A549 (cell line): Measurements from ENCODE around the gene MYO18A.

Source experiments
- CEBPB ChIP-seq, 2 experiments: fragments of >200 bp in 1 of 2; sonication (Bioruptor Twin) in 1 of 2; formaldehyde crosslinking in 1 of 2; IDR thresholded peaks; 2 replicates each; pipeline ENCODE4 v1.6.1; 2012 to 2016
- CHD2 ChIP-seq: fragments of 150-350 bp; IDR thresholded peaks from 2 replicates; pipeline ENCODE4 v1.6.1; 2014; ENCODE audit warnings: low read length; ENCODE audit not compliant: partially characterized antibody
- HDAC2 ChIP-seq: fragments of 200-600 bp; sonication (generic); IDR thresholded peaks from 2 replicates; pipeline ENCODE4 v1.6.1; 2016
- NFE2L2 ChIP-seq: fragments of 150-350 bp; conservative IDR thresholded peaks from 2 replicates; pipeline ENCODE4 v1.6.1; 2014; ENCODE audit warnings: low read length
- POLR2A ChIP-seq: IDR thresholded peaks from 2 replicates; pipeline ENCODE4 v1.6.1; 2012; ENCODE audit warnings: mild to moderate bottlenecking, low read length
- POLR2AphosphoS2 ChIP-seq: conservative IDR thresholded peaks from 2 replicates; pipeline ENCODE4 v1.6.1; 2012; ENCODE audit warnings: low read length, improper control_type of control experiment, inconsistent platforms
- RARB ChIP-seq: fragments of 250-450 bp; sonication (Bioruptor Pico); IDR thresholded peaks from 2 replicates; pipeline ENCODE4 v1.8.0; 2021; ENCODE audit warnings: mild to moderate bottlenecking, moderate library complexity
- SMC3 ChIP-seq: fragments of >200 bp; sonication (Bioruptor Twin); formaldehyde crosslinking; IDR thresholded peaks from 3 replicates; pipeline ENCODE4 v1.6.1; 2018; ENCODE audit warnings: inconsistent platforms
- TFCP2L1 ChIP-seq: fragments of 250-450 bp; sonication (Bioruptor Pico); IDR thresholded peaks from 2 replicates; pipeline ENCODE4 v1.5.0; 2021; ENCODE audit warnings: mild to moderate bottlenecking
- TF ChIP-seq, protein P1 (sequence below): fragments of 150-350 bp; IDR thresholded peaks from 2 replicates; pipeline ENCODE4 v1.6.1; 2014; ENCODE audit warnings: low read depth, mild to moderate bottlenecking, low read length
- TF ChIP-seq, protein P2 (sequence below): fragments of 200-600 bp; sonication (generic); IDR thresholded peaks from 2 replicates; pipeline ENCODE4 v1.6.1; 2016; ENCODE audit warnings: antibody characterized with exemption, mild to moderate bottlenecking, moderate library complexity
- TF ChIP-seq, protein P3 (sequence below): fragments of >200 bp; sonication (Bioruptor Twin); formaldehyde crosslinking; IDR thresholded peaks from 3 replicates; pipeline ENCODE4 v1.5.1; 2016

DNA sequence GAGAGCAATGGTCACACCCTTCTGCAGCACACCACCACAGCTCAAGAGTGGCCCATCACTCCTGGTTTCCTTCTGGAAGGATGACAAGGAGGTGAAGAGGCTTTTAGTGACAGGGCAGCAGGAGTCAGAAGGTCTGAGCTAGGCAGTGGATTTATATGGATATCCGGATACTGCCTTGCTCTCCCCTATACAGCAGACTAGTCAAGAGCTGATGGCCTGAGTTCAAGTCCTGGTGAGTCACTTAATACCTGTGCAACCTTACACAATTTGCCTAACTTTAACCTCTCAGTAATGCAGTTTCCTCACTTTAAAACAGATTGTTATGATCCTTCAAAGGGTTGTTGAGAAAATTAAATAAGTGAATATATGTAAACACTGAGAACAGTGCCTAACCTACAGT, 22.9 kb downstream of the MYO18A start:
- TF ChIP-seq, protein P1, sequence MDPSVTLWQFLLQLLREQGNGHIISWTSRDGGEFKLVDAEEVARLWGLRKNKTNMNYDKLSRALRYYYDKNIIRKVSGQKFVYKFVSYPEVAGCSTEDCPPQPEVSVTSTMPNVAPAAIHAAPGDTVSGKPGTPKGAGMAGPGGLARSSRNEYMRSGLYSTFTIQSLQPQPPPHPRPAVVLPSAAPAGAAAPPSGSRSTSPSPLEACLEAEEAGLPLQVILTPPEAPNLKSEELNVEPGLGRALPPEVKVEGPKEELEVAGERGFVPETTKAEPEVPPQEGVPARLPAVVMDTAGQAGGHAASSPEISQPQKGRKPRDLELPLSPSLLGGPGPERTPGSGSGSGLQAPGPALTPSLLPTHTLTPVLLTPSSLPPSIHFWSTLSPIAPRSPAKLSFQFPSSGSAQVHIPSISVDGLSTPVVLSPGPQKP: no peak
- TF ChIP-seq, protein P2, sequence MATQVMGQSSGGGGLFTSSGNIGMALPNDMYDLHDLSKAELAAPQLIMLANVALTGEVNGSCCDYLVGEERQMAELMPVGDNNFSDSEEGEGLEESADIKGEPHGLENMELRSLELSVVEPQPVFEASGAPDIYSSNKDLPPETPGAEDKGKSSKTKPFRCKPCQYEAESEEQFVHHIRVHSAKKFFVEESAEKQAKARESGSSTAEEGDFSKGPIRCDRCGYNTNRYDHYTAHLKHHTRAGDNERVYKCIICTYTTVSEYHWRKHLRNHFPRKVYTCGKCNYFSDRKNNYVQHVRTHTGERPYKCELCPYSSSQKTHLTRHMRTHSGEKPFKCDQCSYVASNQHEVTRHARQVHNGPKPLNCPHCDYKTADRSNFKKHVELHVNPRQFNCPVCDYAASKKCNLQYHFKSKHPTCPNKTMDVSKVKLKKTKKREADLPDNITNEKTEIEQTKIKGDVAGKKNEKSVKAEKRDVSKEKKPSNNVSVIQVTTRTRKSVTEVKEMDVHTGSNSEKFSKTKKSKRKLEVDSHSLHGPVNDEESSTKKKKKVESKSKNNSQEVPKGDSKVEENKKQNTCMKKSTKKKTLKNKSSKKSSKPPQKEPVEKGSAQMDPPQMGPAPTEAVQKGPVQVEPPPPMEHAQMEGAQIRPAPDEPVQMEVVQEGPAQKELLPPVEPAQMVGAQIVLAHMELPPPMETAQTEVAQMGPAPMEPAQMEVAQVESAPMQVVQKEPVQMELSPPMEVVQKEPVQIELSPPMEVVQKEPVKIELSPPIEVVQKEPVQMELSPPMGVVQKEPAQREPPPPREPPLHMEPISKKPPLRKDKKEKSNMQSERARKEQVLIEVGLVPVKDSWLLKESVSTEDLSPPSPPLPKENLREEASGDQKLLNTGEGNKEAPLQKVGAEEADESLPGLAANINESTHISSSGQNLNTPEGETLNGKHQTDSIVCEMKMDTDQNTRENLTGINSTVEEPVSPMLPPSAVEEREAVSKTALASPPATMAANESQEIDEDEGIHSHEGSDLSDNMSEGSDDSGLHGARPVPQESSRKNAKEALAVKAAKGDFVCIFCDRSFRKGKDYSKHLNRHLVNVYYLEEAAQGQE: no peak
- TF ChIP-seq, protein P3, sequence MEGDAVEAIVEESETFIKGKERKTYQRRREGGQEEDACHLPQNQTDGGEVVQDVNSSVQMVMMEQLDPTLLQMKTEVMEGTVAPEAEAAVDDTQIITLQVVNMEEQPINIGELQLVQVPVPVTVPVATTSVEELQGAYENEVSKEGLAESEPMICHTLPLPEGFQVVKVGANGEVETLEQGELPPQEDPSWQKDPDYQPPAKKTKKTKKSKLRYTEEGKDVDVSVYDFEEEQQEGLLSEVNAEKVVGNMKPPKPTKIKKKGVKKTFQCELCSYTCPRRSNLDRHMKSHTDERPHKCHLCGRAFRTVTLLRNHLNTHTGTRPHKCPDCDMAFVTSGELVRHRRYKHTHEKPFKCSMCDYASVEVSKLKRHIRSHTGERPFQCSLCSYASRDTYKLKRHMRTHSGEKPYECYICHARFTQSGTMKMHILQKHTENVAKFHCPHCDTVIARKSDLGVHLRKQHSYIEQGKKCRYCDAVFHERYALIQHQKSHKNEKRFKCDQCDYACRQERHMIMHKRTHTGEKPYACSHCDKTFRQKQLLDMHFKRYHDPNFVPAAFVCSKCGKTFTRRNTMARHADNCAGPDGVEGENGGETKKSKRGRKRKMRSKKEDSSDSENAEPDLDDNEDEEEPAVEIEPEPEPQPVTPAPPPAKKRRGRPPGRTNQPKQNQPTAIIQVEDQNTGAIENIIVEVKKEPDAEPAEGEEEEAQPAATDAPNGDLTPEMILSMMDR: no peak
- no peak for TF ChIP-seq HDAC2
- no peak for TF ChIP-seq CEBPB (IDR thresholded peaks at IDR 0.05)
- TF ChIP-seq POLR2A: no peak
- no peak for TF ChIP-seq TFCP2L1 (CRISPR knock-in tag)
- no peak for TF ChIP-seq POLR2AphosphoS2
- TF ChIP-seq CHD2: no peak
- no peak for TF ChIP-seq SMC3
- no peak for TF ChIP-seq RARB (CRISPR knock-in tag)
- no peak for TF ChIP-seq NFE2L2
